ENCODE measurements around the gene DTD2.
"Not testable (repeated sequence)": the region's sequence is repeated elsewhere in the genome, so short reads cannot be mapped to it uniquely, and the experiment has no call there.

Gene DTD2

GRCh38 chr14:31456841-31457664, at the start of gene DTD2:
DTD2 (minus strand) TSS chr14:31457506; CDS start chr14:31457393, 113 bp downstream.
- peak; percentile 96 for DNase-seq

DNA sequence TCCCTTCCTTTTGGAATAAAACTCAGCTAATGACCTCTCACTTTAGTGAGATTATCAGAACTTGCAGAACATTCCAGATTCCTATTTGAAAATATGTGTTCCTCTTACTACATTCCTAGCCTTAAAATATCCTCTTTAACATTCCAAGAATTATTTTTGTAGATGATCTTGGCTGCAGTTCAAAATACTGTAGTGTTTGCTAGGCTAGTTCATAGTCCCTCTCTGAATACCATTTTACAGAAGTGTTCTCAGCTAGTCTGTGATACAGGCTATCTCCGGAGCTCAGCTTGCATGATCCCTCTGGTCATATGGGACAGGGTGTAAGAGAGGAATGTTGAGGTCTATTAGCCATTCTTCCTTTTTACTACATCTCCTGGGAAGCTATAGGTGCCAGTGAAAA, 48.1 kb upstream of the DTD2 start:
- DNase-seq, result no peak

DNA sequence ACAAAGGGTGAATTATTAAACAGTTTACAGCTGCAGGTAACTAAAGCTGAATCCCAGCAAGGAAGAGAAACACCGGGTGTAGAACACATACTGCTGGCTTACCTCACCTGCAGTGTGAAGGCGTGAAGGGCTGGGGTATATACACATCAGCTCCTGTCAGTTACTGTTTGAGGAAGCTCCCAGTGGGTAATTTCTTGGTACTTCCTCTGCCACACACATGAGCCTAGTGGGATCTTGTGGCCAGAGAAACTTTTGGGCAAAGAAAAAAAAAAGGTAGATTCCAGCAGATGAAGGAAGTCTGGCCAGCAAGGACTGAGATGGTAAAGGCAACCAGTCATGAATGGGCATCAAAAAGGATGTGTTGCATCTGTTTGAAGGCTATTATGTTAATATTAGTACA, 44.6 kb upstream of the DTD2 start:
- no peak for DNase-seq

GRCh38 chr14:31492759-31493498, 35.6 kb upstream of the DTD2 start:
- DNase-seq, result no peak

DNA sequence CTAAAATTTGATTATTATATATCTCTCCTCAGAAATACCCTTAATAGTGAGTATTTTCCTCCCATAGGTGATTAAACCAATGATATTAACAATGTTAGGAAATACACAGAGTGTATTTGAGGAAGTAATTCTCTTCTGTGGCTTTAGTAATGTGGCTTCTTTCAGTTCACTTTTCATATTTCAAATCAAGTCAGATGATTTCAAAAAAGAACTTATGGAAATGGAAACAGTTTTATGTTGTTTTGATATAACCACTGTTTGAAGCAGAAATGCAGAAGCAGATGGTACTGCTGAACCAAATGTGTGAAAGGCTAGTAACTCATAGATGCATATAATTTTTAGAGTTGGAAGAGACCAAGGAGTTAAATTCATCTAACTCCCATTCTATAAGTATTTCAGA, 32.4 kb upstream of the DTD2 start:
- no peak for DNase-seq

- no peak for DNase-seq
These were observed 30.6 kb upstream of the DTD2 start, which contains the start of gene GPR33 for GRCh38 chr14:31487886-31488285. GPR33 (minus strand) TSS chr14:31488039; CDS start chr14:31483965, 4,074 bp downstream.

GRCh38 chr14:31486764-31487163, 29.5 kb upstream of the DTD2 start:
- DNase-seq, result no peak

GRCh38 chr14:31484754-31485153, 27.4 kb upstream of the DTD2 start:
- no peak for DNase-seq

DNA sequence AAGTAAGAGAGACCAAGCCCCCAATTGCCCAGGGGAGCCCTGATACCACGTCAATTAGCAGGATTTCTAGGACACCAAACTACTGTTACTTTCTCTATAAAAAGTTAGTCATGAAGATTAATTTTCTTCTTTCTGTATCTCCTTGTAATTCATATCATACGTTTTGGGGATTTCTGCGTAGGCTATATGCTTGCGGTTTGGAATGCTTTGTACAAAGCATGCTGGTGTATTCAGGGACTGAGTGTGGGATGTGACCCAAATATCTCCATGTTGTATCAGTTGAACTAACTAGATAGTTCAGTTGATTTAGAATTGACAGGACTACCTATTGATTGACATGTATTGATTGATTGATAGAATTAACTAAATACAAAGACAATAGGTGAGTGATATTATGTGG, 22.9 kb upstream of the DTD2 start:
- no peak for DNase-seq

- DNase-seq, result no peak
These were observed 21.7 kb upstream of the DTD2 start for GRCh38 chr14:31479027-31479426.

DNA sequence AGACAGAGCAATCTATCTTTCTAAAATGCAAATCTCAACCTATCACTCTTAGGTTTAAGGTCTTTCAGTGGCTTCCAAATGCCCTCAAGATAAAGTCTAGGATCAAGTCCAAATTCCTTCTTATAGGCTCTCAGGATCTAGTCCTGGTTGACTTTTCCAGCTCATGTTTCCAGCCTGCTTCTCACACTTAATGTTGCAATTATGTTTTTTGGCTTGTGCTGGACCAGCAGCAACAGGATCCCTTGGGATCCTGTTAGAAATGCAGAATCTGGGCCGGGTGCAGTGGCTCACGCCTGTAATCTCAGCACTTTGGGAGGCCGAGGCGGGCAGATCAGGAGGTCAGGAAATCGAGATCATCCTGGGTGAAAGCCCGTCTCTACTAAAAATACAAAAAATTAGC, 19.9 kb upstream of the DTD2 start:
- no peak for DNase-seq

GRCh38 chr14:31476131-31476866, 19.0 kb upstream of the DTD2 start:
- DNase-seq, result no peak

DNA sequence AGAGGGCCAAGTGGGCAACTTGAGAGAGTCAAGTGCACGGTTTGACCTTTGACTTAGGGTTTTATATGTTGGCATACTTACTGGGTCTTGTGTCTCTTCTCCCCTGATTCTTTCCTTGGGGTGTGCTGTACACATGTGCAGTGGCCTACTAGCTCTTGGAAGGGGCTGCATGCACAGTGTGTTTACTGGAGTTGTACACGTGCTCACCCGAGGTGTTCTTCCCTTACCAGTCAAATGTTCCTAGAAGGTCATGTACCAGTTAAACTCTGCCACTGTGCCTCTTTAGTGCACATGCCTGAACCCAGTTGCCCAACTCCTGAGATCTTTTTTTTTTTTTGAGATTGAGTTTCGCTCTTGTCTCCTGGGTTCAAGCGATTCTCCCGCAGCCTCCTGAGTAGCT, 9.2 kb upstream of the DTD2 start:
- DNase-seq, result no peak

DNA sequence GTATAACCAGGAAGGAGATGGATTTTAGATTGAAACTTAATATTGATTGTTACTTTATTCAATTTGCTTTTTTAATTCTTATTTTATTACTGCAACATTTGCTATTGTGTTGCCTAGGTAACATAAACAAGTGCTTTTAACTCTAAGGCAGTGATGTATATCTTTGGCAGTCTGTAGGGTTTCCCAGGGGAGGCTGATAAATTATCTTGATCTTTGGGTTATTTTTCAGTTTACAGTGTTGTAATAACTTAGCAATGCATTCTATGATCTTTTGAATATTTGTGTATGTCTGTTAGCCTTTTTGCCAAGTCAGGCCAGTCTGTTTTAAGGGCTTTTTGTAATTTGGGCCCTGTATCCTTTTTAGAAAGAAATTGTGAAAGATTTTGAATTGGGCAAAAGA, 7.8 kb upstream of the DTD2 start:
- DNase-seq, result no peak

DNA sequence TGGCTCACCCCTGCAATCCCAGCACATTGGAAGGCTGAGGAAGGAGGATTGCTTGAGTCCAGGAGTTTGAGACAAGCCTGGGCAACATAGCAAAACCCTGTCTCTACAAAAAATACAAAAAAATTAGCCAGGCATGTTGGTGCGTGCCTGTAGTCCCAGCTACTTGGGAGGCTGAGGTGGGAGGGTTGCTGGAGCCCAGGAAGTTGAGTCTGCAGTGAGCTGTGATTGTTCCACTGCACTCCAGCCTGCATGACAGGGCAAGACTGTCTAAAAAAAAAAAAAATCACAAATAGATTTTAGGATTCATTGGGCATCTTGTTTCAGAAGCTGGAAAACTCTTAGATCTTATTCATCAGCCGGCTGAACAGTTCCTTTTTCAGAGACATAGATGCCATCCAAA, 5.1 kb upstream of the DTD2 start:
- not testable (repeated sequence) for DNase-seq

- DNase-seq, result no peak
These were observed 4.2 kb upstream of the DTD2 start for GRCh38 chr14:31461545-31461944.

DNA sequence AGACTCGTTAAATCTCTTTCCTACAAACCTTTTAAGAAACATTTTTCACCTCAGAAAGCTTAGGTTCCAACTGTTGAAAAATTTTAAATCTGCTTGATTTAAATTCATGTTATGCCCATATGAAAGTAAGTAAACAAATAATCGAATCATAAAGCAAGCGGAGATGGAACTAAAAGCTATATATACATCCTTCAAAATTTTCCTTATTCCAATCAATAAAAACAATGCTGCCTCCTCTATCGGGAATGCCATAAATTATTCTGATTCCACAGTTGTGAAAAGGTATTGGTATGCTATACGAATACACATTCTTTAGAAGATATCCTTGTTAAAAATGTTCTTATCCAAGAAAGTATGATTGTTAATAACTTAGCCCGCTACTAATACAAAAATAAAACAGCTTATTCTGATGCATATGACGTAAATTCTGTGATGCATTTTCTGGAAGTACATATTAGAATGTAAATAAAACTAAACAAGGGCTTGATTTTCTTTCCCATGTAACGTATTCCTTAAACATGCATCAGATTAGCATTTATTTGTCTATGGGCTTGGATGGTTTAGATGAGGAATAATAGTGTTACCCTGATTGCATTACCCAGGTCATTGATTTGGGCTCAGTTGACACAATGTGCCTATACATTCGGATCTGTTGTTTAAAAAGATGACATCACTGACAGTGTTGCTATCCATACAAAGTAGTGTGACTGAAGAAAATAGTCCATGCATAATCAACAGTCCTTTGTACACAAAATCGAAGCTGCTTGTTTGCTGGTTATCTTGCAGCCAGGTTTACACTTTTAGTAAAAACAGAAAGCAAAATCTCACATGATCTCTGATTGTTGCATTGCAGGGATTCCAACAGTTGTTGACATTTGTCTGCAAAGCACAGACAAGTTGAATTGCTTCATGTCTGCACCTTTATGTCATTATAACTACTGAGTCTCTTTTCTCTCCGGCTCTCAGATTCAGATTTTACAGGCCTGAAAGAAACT, 656 bp upstream of the DTD2 start:
- no peak for DNase-seq

GRCh38 chr14:31449971-31450610, 7.2 kb downstream of the DTD2 start:
- no peak for DNase-seq

DNA sequence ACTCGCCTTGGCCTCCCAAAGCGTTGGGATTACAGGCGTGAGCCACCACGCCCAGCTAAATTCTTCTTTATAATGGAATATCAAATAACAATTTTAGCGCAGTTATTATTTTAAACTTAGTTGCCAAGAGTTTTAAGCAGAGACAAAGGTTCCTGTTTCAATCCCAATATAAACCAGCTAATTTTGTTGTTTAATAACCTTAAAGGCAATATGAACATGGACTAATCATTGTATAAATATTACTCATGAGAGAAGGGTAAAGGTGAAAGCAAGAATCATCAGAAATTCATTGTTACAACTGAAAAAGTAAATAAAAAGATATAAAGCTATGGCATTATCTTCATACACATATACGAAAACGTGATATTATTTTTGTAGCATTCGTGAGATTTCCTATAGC, 8.2 kb downstream of the DTD2 start:
- DNase-seq, result no peak

DNA sequence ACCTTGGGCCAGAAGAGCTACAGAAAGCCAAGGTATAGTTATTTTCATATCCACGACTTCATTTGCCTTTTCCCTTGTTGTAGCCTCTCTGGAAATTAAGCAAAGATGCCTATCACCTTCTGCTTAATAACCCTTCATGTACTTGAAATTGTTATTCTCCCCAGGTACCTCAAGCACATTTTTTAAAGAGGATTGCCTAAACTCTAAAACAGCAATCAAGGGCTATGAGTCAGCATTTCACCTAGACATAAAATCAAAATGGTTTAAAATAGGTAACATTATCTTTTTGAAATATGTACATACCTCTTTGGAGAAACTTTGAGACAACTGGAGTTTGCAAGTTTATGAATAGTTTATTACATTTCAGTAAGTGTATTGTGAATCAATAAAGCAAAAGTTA, 11.6 kb downstream of the DTD2 start:
- DNase-seq, result no peak

DNA sequence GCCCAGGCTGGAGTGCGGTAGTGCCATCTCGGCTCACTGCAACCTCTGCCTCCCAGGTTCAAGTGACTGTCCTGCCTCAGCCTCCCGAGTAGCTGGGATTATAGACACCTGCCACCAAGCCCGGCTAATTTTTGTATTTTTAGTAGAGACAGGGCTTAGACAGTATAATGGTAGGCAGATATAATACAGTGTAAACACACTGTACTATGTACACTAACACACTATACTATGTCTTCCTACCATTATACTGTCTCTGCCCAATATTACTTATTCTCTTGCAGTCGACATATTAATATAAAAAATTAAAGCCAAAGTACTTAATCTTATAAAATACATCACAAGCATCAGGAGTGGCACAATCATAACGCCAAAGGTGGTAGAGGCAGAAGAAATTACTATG, 15.0 kb downstream of the DTD2 start:
- no peak for DNase-seq
